K562 (cell line): ENCODE measurements around the gene APC. TPM values are rescaled to one million over a fixed set of nuclear protein-coding genes. Genes with fewer than 3 reads are reported as not detected.

Source experiments
- ARNT ChIP-seq, 2 experiments: fragments of 450-650 bp; IDR thresholded peaks; 2 replicates each; pipeline ENCODE4 v1.6.1; 2016; ENCODE audit warnings: mild to moderate bottlenecking in 1 of 2
- CBX3 ChIP-seq, 2 experiments: IDR thresholded peaks; 1 replicate in 1 of 2; 2 replicates in 1 of 2; pipeline ENCODE4 v1.6.1; 2012; ENCODE audit warnings: inconsistent platforms in 2 of 2, low read length in 2 of 2, borderline replicate concordance in 1 of 2, control low read depth in 1 of 2
- CTBP1 ChIP-seq: fragments of 450-650 bp; IDR thresholded peaks from 2 replicates; pipeline ENCODE4 v1.6.1; 2016; ENCODE audit warnings: borderline replicate concordance
- EP400 ChIP-seq: fragments of 450-650 bp; IDR thresholded peaks from 2 replicates; pipeline ENCODE4 v1.6.1; 2017; ENCODE audit warnings: antibody characterized with exemption, mild to moderate bottlenecking, moderate library complexity
- ESRRA ChIP-seq: fragments of 450-650 bp; IDR thresholded peaks from 2 replicates; pipeline ENCODE4 v1.6.1; 2014; ENCODE audit warnings: low read depth, mild to moderate bottlenecking, moderate library complexity, borderline replicate concordance
- ETV5 ChIP-seq: sonication (generic); formaldehyde crosslinking; IDR thresholded peaks from 2 replicates; pipeline ENCODE4 v1.4.0; 2020; ENCODE audit warnings: low read depth, mild to moderate bottlenecking, missing genetic modification reagents
- HDGF ChIP-seq: fragments of 450-650 bp; IDR thresholded peaks from 2 replicates; pipeline ENCODE4 v1.6.1; 2016
- HNRNPK ChIP-seq: fragments of 200-400 bp; formaldehyde crosslinking; IDR thresholded peaks from one replicate; pipeline ENCODE4 v1.6.1; 2018; ENCODE audit warnings: mild to moderate bottlenecking, low read depth, low read length; ENCODE audit not compliant: poor library complexity, severe bottlenecking
- ILF3 ChIP-seq: fragments of 450-650 bp; IDR thresholded peaks from 2 replicates; pipeline ENCODE4 v1.6.1; 2018; ENCODE audit warnings: antibody characterized with exemption, mild to moderate bottlenecking, moderate library complexity, borderline replicate concordance
- MEF2D ChIP-seq: conservative IDR thresholded peaks from 2 replicates; pipeline ENCODE4 v1.6.1; 2016; ENCODE audit warnings: low read depth, missing genetic modification characterization, missing compliant biosample characterization
- NR1H2 ChIP-seq: sonication (generic); formaldehyde crosslinking; IDR thresholded peaks from 2 replicates; pipeline ENCODE4 v1.4.0; 2020; ENCODE audit warnings: mild to moderate bottlenecking, missing genetic modification reagents
- RBM17 ChIP-seq: fragments of 200-400 bp; formaldehyde crosslinking; IDR thresholded peaks from 2 replicates; pipeline ENCODE4 v1.6.1; 2017; ENCODE audit warnings: low read depth, mild to moderate bottlenecking, low read length, borderline replicate concordance
- SMARCA4 ChIP-seq: fragments of 450-650 bp; IDR thresholded peaks from 2 replicates; pipeline ENCODE4 v1.6.1; 2016
- STAT5B ChIP-seq: fragments of 250-450 bp; sonication (Bioruptor Pico); IDR thresholded peaks from 2 replicates; pipeline ENCODE4 v1.8.0; 2021; ENCODE audit warnings: mild to moderate bottlenecking, inconsistent platforms
- TRIM24 ChIP-seq, 2 experiments: fragments of 450-650 bp; IDR thresholded peaks; 2 replicates each; pipeline ENCODE4 v1.6.1; 2016
- ZNF707 ChIP-seq: fragments of 250-450 bp; sonication (Bioruptor Pico); conservative IDR thresholded peaks from 2 replicates; pipeline ENCODE4 v1.8.0; 2022; ENCODE audit warnings: inconsistent platforms, mild to moderate bottlenecking, moderate library complexity
- ZNF766 ChIP-seq: fragments of 200-800 bp; sonication (Bioruptor generic); conservative IDR thresholded peaks from 2 replicates; pipeline ENCODE4 v1.6.1; 2016; ENCODE audit warnings: missing genetic modification characterization, missing compliant biosample characterization
- ZNF785 ChIP-seq: fragments of 250-450 bp; sonication (Bioruptor Pico); IDR thresholded peaks from 2 replicates; pipeline ENCODE4 v1.4.0; 2020; ENCODE audit warnings: mild to moderate bottlenecking
- polyA plus RNA-seq, 8 experiments: library from polyadenylated mRNA; depleted of rRNA in 4 of 8; stranded (reverse) in 5 of 8; unstranded in 3 of 8; fragments of >200 nt; fragmentation: Nextera tagmentation in 2 of 8; fragmentation: Illumina TruSeq in 1 of 8; extraction: Ambion mirVana in 2 of 8; extraction: Trizol in 1 of 8; gene quantifications; 2 replicates each; pipeline versions ENCODE4 v1.2.1 to v1.2.3, GENCODE V29; 2011 to 2014; ENCODE audit warnings: inconsistent platforms in 1 of 8, missing spikeins in 1 of 8
- total RNA-seq, 7 experiments: library from RNA; depleted of rRNA in 6 of 7; stranded (reverse); fragments of >200 nt in 6 of 7; fragmentation: Illumina TruSeq in 2 of 7; extraction: Trizol in 2 of 7; gene quantifications; 2 replicates each; pipeline versions ENCODE4 v1.2.1 to v1.2.3, GENCODE V29; 2011 to 2021; ENCODE audit warnings: low replicate concordance in 1 of 7
- TF ChIP-seq, protein P1 (sequence below): fragments of 250-450 bp; sonication (Bioruptor Pico); IDR thresholded peaks from 2 replicates; pipeline ENCODE4 v1.8.0; 2021; ENCODE audit warnings: moderate library complexity, mild to moderate bottlenecking, inconsistent platforms
- TF ChIP-seq, protein P2 (sequence below): sonication (generic); formaldehyde crosslinking; IDR thresholded peaks from 2 replicates; pipeline ENCODE4 v1.8.1; 2023; ENCODE audit warnings: mild to moderate bottlenecking, missing genetic modification reagents
- TF ChIP-seq, protein P3 (sequence below): fragments of 450-650 bp; IDR thresholded peaks from 2 replicates; pipeline ENCODE4 v1.6.1; 2018; ENCODE audit not compliant: partially characterized antibody

The APC gene
- total and polyA plus RNA-seq, 9 of the 15 experiments (the other 6 are each of a cell fraction or from before 2014, with no cell fraction given), result 5.7 to 29.5 (median 15.4) TPM

DNA sequence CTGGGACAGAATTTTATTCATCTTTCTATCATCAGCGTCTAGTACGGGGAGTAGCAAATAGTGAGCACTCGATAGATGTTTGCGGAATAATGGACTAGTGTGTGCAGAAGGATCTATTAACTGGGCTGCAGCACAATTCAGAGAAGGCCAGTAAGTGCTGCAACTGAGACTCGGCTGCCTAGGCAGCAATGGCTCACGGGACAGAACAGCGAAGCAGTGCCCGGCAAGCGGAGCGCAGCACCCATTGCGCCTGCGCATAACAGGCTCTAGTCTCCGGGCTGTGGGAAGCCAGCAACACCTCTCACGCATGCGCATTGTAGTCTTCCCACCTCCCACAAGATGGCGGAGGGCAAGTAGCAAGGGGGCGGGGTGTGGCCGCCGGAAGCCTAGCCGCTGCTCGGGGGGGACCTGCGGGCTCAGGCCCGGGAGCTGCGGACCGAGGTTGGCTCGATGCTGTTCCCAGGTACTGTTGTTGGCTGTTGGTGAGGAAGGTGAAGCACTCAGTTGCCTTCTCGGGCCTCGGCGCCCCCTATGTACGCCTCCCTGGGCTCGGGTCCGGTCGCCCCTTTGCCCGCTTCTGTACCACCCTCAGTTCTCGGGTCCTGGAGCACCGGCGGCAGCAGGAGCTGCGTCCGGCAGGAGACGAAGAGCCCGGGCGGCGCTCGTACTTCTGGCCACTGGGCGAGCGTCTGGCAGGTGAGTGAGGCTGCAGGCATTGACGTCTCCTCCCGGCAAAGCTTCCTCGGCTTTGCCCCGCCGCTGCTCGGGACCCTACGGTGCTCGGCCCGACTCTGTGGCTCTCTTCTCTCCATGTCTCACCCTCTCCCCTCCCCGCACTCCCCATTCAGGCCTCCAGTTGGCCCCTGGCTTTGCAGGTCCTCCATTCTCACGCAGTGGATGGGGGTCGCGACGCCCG, 30.2 kb upstream of the APC start (continued):
- TF ChIP-seq, protein P1, sequence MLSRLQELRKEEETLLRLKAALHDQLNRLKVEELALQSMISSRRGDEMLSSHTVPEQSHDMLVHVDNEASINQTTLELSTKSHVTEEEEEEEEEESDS (CRISPR knock-in tag), result no peak
- TF ChIP-seq ZNF766 (CRISPR knock-in tag) (no peak), HNRNPK (no peak), MEF2D (tag) (no peak), ESRRA (no peak; the same call in 1 of the 2 replicates), ETV5 (CRISPR knock-in tag) (peak; percentile 46; the same call in 1 of the 2 replicates), ZNF785 (CRISPR knock-in tag) (no peak), CBX3 (IDR thresholded peaks at IDR 0.05; ENCODE audit: borderline replicate concordance in 1 of 2, low read length in 2 of 2) (peak in 1 of 2 experiments; percentile 42; a peak in 1 of 3 replicates), SMARCA4 (no peak), STAT5B (CRISPR knock-in tag) (no peak), CTBP1 (peak; percentile 51; the same call in 1 of the 2 replicates), ARNT (IDR thresholded peaks at IDR 0.05) (no peak), EP400 (peak; percentile 52; the same call in 1 of the 2 replicates), NR1H2 (CRISPR knock-in tag) (no peak), ZNF707 (CRISPR knock-in tag) (no peak), ILF3 (no peak), RBM17 (no peak), HDGF (no peak), TRIM24 (IDR thresholded peaks at IDR 0.05) (no peak)
- TF ChIP-seq, protein P2, sequence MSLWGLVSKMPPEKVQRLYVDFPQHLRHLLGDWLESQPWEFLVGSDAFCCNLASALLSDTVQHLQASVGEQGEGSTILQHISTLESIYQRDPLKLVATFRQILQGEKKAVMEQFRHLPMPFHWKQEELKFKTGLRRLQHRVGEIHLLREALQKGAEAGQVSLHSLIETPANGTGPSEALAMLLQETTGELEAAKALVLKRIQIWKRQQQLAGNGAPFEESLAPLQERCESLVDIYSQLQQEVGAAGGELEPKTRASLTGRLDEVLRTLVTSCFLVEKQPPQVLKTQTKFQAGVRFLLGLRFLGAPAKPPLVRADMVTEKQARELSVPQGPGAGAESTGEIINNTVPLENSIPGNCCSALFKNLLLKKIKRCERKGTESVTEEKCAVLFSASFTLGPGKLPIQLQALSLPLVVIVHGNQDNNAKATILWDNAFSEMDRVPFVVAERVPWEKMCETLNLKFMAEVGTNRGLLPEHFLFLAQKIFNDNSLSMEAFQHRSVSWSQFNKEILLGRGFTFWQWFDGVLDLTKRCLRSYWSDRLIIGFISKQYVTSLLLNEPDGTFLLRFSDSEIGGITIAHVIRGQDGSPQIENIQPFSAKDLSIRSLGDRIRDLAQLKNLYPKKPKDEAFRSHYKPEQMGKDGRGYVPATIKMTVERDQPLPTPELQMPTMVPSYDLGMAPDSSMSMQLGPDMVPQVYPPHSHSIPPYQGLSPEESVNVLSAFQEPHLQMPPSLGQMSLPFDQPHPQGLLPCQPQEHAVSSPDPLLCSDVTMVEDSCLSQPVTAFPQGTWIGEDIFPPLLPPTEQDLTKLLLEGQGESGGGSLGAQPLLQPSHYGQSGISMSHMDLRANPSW (CRISPR knock-in tag), result no peak
- TF ChIP-seq, protein P3, sequence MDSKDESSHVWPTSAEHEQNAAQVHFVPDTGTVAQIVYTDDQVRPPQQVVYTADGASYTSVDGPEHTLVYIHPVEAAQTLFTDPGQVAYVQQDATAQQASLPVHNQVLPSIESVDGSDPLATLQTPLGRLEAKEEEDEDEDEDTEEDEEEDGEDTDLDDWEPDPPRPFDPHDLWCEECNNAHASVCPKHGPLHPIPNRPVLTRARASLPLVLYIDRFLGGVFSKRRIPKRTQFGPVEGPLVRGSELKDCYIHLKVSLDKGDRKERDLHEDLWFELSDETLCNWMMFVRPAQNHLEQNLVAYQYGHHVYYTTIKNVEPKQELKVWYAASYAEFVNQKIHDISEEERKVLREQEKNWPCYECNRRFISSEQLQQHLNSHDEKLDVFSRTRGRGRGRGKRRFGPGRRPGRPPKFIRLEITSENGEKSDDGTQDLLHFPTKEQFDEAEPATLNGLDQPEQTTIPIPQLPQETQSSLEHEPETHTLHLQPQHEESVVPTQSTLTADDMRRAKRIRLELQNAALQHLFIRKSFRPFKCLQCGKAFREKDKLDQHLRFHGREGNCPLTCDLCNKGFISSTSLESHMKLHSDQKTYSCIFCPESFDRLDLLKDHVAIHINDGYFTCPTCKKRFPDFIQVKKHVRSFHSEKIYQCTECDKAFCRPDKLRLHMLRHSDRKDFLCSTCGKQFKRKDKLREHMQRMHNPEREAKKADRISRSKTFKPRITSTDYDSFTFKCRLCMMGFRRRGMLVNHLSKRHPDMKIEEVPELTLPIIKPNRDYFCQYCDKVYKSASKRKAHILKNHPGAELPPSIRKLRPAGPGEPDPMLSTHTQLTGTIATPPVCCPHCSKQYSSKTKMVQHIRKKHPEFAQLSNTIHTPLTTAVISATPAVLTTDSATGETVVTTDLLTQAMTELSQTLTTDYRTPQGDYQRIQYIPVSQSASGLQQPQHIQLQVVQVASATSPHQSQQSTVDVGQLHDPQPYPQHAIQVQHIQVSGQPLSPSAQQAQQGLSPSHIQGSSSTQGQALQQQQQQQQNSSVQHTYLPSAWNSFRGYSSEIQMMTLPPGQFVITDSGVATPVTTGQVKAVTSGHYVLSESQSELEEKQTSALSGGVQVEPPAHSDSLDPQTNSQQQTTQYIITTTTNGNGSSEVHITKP, result peak; percentile 76
